NCI-H446 treated with DMSO at 0.1 percent for 48 hours (cell line): ENCODE measurements around the gene MTMR4.
A peak's percentile ranks its signal among the peaks of the same experiment; 100 is the strongest.
"Not testable (repeated sequence)": the region's sequence is repeated elsewhere in the genome, so short reads cannot be mapped to it uniquely, and the experiment has no call there.

Experiments
- DNase-seq: peaks from one replicate; lab custom pipeline; 2025; lab: John Stamatoyannopoulos, UW

MTMR4 gene

GRCh38 chr17:58525239-58525638 lies 10.8 kb upstream of the MTMR4 start:
- no peak for DNase-seq

- no peak for DNase-seq
Observed at GRCh38 chr17:58521680-58522079, 7.2 kb upstream of the MTMR4 start.

GRCh38 chr17:58520843-58521430 lies 6.5 kb upstream of the MTMR4 start:
- no peak for DNase-seq

- peak; percentile 99 for DNase-seq
Observed at GRCh38 chr17:58517928-58518609, 3.6 kb upstream of the MTMR4 start.

GRCh38 chr17:58517378-58517927 lies 3.0 kb upstream of the MTMR4 start:
- no peak for DNase-seq

GRCh38 chr17:58516644-58517377 lies 2.4 kb upstream of the MTMR4 start:
- no peak for DNase-seq

- no peak for DNase-seq
Observed at GRCh38 chr17:58515286-58515685, 848 bp upstream of the MTMR4 start.

- no peak for DNase-seq
Observed at GRCh38 chr17:58514770-58515157, 326 bp upstream of the MTMR4 start.

GRCh38 chr17:58513267-58513964 lies 1.0 kb downstream of the MTMR4 start:
- DNase-seq = no peak

GRCh38 chr17:58510075-58510474 lies 4.4 kb downstream of the MTMR4 start:
- no peak for DNase-seq

- DNase-seq = no peak
Observed at GRCh38 chr17:58508341-58509067, 5.9 kb downstream of the MTMR4 start.

- no peak for DNase-seq
Observed at GRCh38 chr17:58507123-58507634, 7.3 kb downstream of the MTMR4 start.

GRCh38 chr17:58506354-58507080 lies 7.9 kb downstream of the MTMR4 start:
- no peak for DNase-seq

- DNase-seq = no peak
Observed at GRCh38 chr17:58504826-58505351, 9.5 kb downstream of the MTMR4 start.

- DNase-seq = no peak
Observed at GRCh38 chr17:58503866-58504265, 10.6 kb downstream of the MTMR4 start.

- DNase-seq = not testable (repeated sequence)
Observed at GRCh38 chr17:58503134-58503533, 11.3 kb downstream of the MTMR4 start.

- DNase-seq = no peak
Observed at GRCh38 chr17:58501451-58501850, 13.0 kb downstream of the MTMR4 start.

GRCh38 chr17:58498177-58498828 lies 16.1 kb downstream of the MTMR4 start:
- DNase-seq = no peak

- DNase-seq = no peak
Observed at GRCh38 chr17:58493506-58493905, 20.9 kb downstream of the MTMR4 start.
